GM10266 (cell line): ENCODE results near the gene MTERF2.
"Not testable (repeated sequence)": the region's sequence is repeated elsewhere in the genome, so short reads cannot be mapped to it uniquely, and the experiment has no call there.

Source experiments
- DNase-seq: peaks from one replicate; pipeline ENCODE4 v3.0.0; 2012; ENCODE audit errors: extremely low spot score
- CTCF ChIP-seq: IDR thresholded peaks from 2 replicates; pipeline ENCODE4 v1.5.1; 2012; ENCODE audit warnings: mild to moderate bottlenecking, low read depth; ENCODE audit not compliant: control insufficient read depth, insufficient read depth; ENCODE audit errors: missing control alignments

The MTERF2 gene

GRCh38 chr12:107011519-107011918 lies 24.6 kb upstream of the MTERF2 start:
- DNase-seq: no peak
- TF ChIP-seq CTCF: no peak

- no peak for TF ChIP-seq CTCF
- DNase-seq: no peak
These were observed 20.5 kb upstream of the MTERF2 start for GRCh38 chr12:107007411-107007810.

GRCh38 chr12:107002665-107003064 lies 15.7 kb upstream of the MTERF2 start:
- DNase-seq: not testable (repeated sequence)

GRCh38 chr12:106999446-106999845 lies 12.5 kb upstream of the MTERF2 start:
- DNase-seq: no peak
- TF ChIP-seq CTCF: no peak

- no peak for DNase-seq
- no peak for TF ChIP-seq CTCF
These were observed 11.0 kb upstream of the MTERF2 start for GRCh38 chr12:106997916-106998315.

GRCh38 chr12:106996102-106996501 lies 9.2 kb upstream of the MTERF2 start:
- not testable (repeated sequence) for DNase-seq

GRCh38 chr12:106994579-106995220 lies 7.8 kb upstream of the MTERF2 start:
- no peak for DNase-seq
- no peak for TF ChIP-seq CTCF

- TF ChIP-seq CTCF: no peak
These were observed 900 bp upstream of the MTERF2 start for GRCh38 chr12:106987846-106988245.

GRCh38 chr12:106986135-106986534 lies 811 bp downstream of the MTERF2 start:
- no peak for DNase-seq
- TF ChIP-seq CTCF: no peak

More at GRCh38 chr12:106987846-106988245, 900 bp upstream of the MTERF2 start:
- DNase-seq: no peak
